K562 (cell line): ENCODE measurements around the gene RHOT1. TPM values are rescaled to one million over a fixed set of nuclear protein-coding genes. Genes with fewer than 3 reads are reported as not detected.

Experiments
- ATAC-seq: fragments of 200-7000 bp; cut with Tn5 transposase; 3 replicates; pipeline ENCODE4 v1.9.1; 2020; ENCODE audit warnings: moderate library complexity
- BruUV-seq: library from RNA; stranded (reverse); fragments of 400-500 nt; replicated peaks from 2 replicates; lab custom pipeline; 2021; lab: Mats Ljungman, UMichigan
- CTCF ChIA-PET: fragments of 300-600 bp; formaldehyde crosslinking; extraction: SDS; loops from one replicate; lab custom pipeline; 2021; ENCODE audit warnings: low intra/inter-chr PET ratio; lab: Yijun Ruan, JAX
- POLR2A ChIA-PET: fragments of 300-600, 350-650 bp; sonication (Branson Sonifier 250); formaldehyde crosslinking; extraction: SDS; loops from one replicate; lab custom pipeline; 2021; ENCODE audit warnings: antibody characterized with exemption, inconsistent platforms; lab: Yijun Ruan, JAX
- DNase-seq, 4 experiments: peaks; one replicate each; pipeline versions ENCODE4 v3.0.0 to v3.0.0-alpha.2; 2011 to 2018; ENCODE audit warnings: low spot score in 3 of 4, mixed read lengths in 3 of 4; ENCODE audit errors: extremely low read depth in 1 of 4
- FAIRE-seq: peaks from 2 replicates; lab custom pipeline; 2011; peaks lifted over from hg19 to GRCh38; lab: Jason Lieb, UNC
- H2AFZ ChIP-seq: 2 replicates; pipeline ENCODE4 v1.6.0; 2011; ENCODE audit warnings: low read depth, low read length, control low read depth, inconsistent platforms
- H3K27ac ChIP-seq: fragments of 200-600 bp; 3 replicates; pipeline ENCODE4 v1.8.0; 2011; ENCODE audit warnings: low read depth, mild to moderate bottlenecking, control low read depth, inconsistent platforms, low read length, moderate library complexity, mixed read lengths; ENCODE audit errors: extremely low read depth
- H3K27me3 ChIP-seq, 2 experiments: fragments of 300-600 bp in 1 of 2; 2 replicates in 1 of 2; 3 replicates in 1 of 2; pipeline versions ENCODE4 v1.6.0 to v1.8.0; 2011; ENCODE audit warnings: inconsistent platforms in 2 of 2, low read length in 2 of 2, mild to moderate bottlenecking in 1 of 2, mixed read lengths in 1 of 2, moderate library complexity in 1 of 2; ENCODE audit not compliant: control insufficient read depth in 2 of 2, insufficient read depth in 2 of 2
- H3K36me3 ChIP-seq: fragments of 300-600 bp; 3 replicates; pipeline ENCODE4 v1.8.0; 2011; ENCODE audit warnings: mild to moderate bottlenecking, low read length, inconsistent platforms; ENCODE audit not compliant: control insufficient read depth, insufficient read depth
- H3K4me1 ChIP-seq, 2 experiments: fragments of 200-600 bp in 1 of 2; replicated peaks in 1 of 2; 2 replicates in 1 of 2; 3 replicates in 1 of 2; pipeline versions ENCODE4 v1.5.1 to v1.8.0; 2011; ENCODE audit warnings: inconsistent platforms in 2 of 2, low read length in 2 of 2, mild to moderate bottlenecking in 1 of 2, mixed read lengths in 1 of 2, moderate library complexity in 1 of 2; ENCODE audit not compliant: control insufficient read depth in 2 of 2, insufficient read depth in 2 of 2
- H3K4me2 ChIP-seq: 2 replicates; pipeline ENCODE4 v1.6.1; 2011; ENCODE audit warnings: low read length, control low read depth, inconsistent platforms, mixed read lengths; ENCODE audit not compliant: insufficient read depth
- H3K4me3 ChIP-seq: fragments of 200-600 bp; sonication (generic), shearing (Covaris generic); 2 replicates; pipeline ENCODE4 v1.5.1; 2016; ENCODE audit warnings: control low read depth, inconsistent platforms
- H3K79me2 ChIP-seq: fragments of 200-600 bp; 3 replicates; pipeline ENCODE4 v1.8.0; 2011; ENCODE audit warnings: low read length, inconsistent platforms; ENCODE audit not compliant: control insufficient read depth, insufficient read depth
- H3K9ac ChIP-seq, 2 experiments: 2 replicates each; pipeline versions ENCODE4 v1.6.0 to v1.6.1; 2011; ENCODE audit warnings: low read depth in 2 of 2, low read length in 2 of 2, control low read depth in 1 of 2, inconsistent platforms in 1 of 2, mild to moderate bottlenecking in 1 of 2, mixed read lengths in 1 of 2; ENCODE audit not compliant: insufficient read depth in 1 of 2
- H3K9me1 ChIP-seq: one replicate; pipeline ENCODE4 v1.6.0; 2011; ENCODE audit warnings: inconsistent platforms, mild to moderate bottlenecking, low read length, moderate library complexity; ENCODE audit not compliant: control insufficient read depth, insufficient read depth
- H3K9me3 ChIP-seq: replicated peaks from 2 replicates; pipeline ENCODE4 v1.5.1; 2011; ENCODE audit warnings: low read depth, low read length, inconsistent platforms; ENCODE audit not compliant: control insufficient read depth, insufficient read depth
- H4K20me1 ChIP-seq: replicated peaks from 2 replicates; pipeline ENCODE4 v1.6.1; 2011; ENCODE audit warnings: low read length, inconsistent platforms, mixed read lengths; ENCODE audit not compliant: control insufficient read depth, insufficient read depth
- KLF6 ChIP-seq: fragments of 250-450 bp; sonication (Bioruptor Pico); IDR thresholded peaks from 2 replicates; pipeline ENCODE4 v1.4.0; 2020; ENCODE audit warnings: mild to moderate bottlenecking, moderate library complexity, borderline replicate concordance
- ZBTB33 ChIP-seq: sonication (generic); formaldehyde crosslinking; IDR thresholded peaks from 2 replicates; pipeline ENCODE4 v1.8.1; 2023; ENCODE audit warnings: mild to moderate bottlenecking, missing genetic modification reagents
- WGBS: fragments of 100-300 bp; shearing (Covaris generic); methylation state at CpG from one replicate; pipeline ENCODE4 v1.1.6; 2016; ENCODE audit warnings: low coverage, mixed read lengths; ENCODE audit not compliant: insufficient coverage; ENCODE audit errors: missing lambda C conversion rate; 5-methylcytosine and 5-hydroxymethylcytosine counted together
- in situ Hi-C: fragments of 300-500 bp; cut with MboI; formaldehyde crosslinking; loops from 4 replicates; pipeline ENCODE4 v1.15.0; 2018; ENCODE audit warnings: inconsistent platforms, mixed read lengths
- intact Hi-C: fragments of 100-400 bp; cut with micrococcal nuclease; formaldehyde crosslinking; loops from 2 replicates; pipeline ENCODE4 v1.14.2; 2022
- polyA plus RNA-seq, 8 experiments: library from polyadenylated mRNA; depleted of rRNA in 4 of 8; stranded (reverse) in 5 of 8; unstranded in 3 of 8; fragments of >200 nt; fragmentation: Nextera tagmentation in 2 of 8; fragmentation: Illumina TruSeq in 1 of 8; extraction: Ambion mirVana in 2 of 8; extraction: Trizol in 1 of 8; gene quantifications; 2 replicates each; pipeline versions ENCODE4 v1.2.1 to v1.2.3, GENCODE V29; 2011 to 2014; ENCODE audit warnings: inconsistent platforms in 1 of 8, missing spikeins in 1 of 8
- total RNA-seq, 7 experiments: library from RNA; depleted of rRNA in 6 of 7; stranded (reverse); fragments of >200 nt in 6 of 7; fragmentation: Illumina TruSeq in 2 of 7; extraction: Trizol in 2 of 7; gene quantifications; 2 replicates each; pipeline versions ENCODE4 v1.2.1 to v1.2.3, GENCODE V29; 2011 to 2021; ENCODE audit warnings: low replicate concordance in 1 of 7

Gene RHOT1
- total and polyA plus RNA-seq, 9 of the 15 experiments (the other 6 are each of a cell fraction or from before 2014, with no cell fraction given) = 23.0 to 101 (median 32.2) TPM

- ChIA-PET POLR2A (no interaction called here), CTCF (no interaction called here)
- Histone ChIP-seq H3K27ac (no peak overlapping the region), H4K20me1 (no peaks in the 10 kb centered on the region), H3K9ac (no peak overlapping the region), H3K27me3 (peaks cover 3 to 22% of the 10 kb centered on the region in 2 experiments; a peak in 3 of 5 replicates), H3K79me2 (0 out of 3 replicates have a peak, but pooled peaks cover 5% of the 10 kb centered on the region), H3K4me1 (peaks cover 10 to 15% of the 10 kb centered on the region in 2 experiments; a peak in 4 of 5 replicates), H3K36me3 (no peaks in the 10 kb centered on the region), H3K4me3 (no peak overlapping the region), H3K9me1 (no peaks in the 10 kb centered on the region), H3K4me2 (no peak overlapping the region), H2AFZ (no peak overlapping the region; the same call in 1 of the 2 replicates), H3K9me3 (no peaks in the 10 kb centered on the region)
- no peak for TF ChIP-seq KLF6 (CRISPR knock-in tag)
- TF ChIP-seq ZBTB33 (CRISPR knock-in tag) = peak; percentile 55; the same call in 1 of the 2 replicates
- in situ Hi-C loops (no loop called here), intact Hi-C loops (no loop called here)
- FAIRE-seq (no peak), DNase-seq (no peak), ATAC-seq (no peak)
- 50% methylated on average over 6 of the region's 6 CpGs for WGBS
- BruUV-seq = no TSS peak
Observed at GRCh38 chr17:32123782-32124181, 18.5 kb upstream of the RHOT1 start.
